Measurements from ENCODE around the gene ALPK1.

DNA sequence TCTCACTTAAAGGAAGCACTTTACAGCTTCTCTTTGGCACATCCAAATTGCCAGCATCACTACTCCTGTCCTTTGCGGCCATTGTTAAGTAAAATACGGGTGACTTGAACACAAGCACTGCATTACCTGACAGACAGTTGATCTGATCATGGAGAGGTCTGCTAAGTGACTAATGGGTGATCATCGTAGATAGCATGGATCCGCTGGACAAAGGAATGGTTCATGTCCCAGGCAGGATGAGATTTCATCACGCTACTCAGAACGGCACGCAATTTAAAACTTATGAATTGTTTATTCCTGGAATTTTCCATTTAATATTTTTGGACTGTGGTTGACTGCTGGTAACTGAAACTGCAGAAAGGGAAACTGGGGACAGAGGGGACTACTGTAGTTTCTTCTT is 124.7 kb downstream of the ALPK1 start:
- TF ChIP-seq, protein P1, sequence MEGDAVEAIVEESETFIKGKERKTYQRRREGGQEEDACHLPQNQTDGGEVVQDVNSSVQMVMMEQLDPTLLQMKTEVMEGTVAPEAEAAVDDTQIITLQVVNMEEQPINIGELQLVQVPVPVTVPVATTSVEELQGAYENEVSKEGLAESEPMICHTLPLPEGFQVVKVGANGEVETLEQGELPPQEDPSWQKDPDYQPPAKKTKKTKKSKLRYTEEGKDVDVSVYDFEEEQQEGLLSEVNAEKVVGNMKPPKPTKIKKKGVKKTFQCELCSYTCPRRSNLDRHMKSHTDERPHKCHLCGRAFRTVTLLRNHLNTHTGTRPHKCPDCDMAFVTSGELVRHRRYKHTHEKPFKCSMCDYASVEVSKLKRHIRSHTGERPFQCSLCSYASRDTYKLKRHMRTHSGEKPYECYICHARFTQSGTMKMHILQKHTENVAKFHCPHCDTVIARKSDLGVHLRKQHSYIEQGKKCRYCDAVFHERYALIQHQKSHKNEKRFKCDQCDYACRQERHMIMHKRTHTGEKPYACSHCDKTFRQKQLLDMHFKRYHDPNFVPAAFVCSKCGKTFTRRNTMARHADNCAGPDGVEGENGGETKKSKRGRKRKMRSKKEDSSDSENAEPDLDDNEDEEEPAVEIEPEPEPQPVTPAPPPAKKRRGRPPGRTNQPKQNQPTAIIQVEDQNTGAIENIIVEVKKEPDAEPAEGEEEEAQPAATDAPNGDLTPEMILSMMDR (conservative IDR thresholded peaks at IDR 0.05), result no peak
- TF ChIP-seq ZFX (IDR thresholded peaks at IDR 0.05), result no peak

Data from C4-2B (cell line).